ENCODE data around the gene TMOD2. TPM values are rescaled to one million over a fixed set of nuclear protein-coding genes. Genes with fewer than 3 reads are reported as not detected.

TMOD2 gene
- total RNA-seq, 2 experiments from 2014 or later = 0.44 TPM; not detected in 1

DNA sequence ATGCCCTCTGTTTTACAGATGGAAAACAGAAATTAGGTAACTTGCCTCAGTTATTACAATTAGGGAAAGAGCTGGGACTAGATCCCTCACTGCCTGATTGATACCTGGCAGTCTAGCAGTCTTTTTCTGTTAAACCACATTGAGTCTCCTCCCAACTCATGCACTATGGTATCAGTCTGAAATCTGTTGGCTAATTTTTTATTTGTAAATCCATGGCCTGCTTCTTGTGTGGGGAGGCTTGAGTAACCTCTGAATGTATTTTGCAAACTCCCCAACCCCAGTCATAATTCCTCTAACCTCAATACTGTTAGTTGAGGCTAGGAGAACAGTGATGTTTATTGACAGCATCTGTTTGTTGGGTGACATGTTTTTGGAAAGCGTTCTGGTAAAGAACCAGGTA lies 113.9 kb downstream of the TMOD2 start:
- Histone ChIP-seq H4K20me1 (ENCODE audit: insufficient read depth, low read length) (no peaks in the 10 kb centered on the region), H3K4me3 (ENCODE audit: low read depth, low read length, poor library complexity, severe bottlenecking) (no peak overlapping the region), H3K4me2 (ENCODE audit: low read length) (no peak overlapping the region), H3K79me2 (ENCODE audit: insufficient read depth, low read depth, low read length) (no peaks in the 10 kb centered on the region), H2AFZ (ENCODE audit: low read length) (no peak overlapping the region), H3K9me3 (ENCODE audit: low read length) (peaks cover 2% of the 10 kb centered on the region; the same call in 1 of the 2 replicates), H3K27ac (ENCODE audit: low read depth, low read length, poor library complexity, severe bottlenecking) (no peak overlapping the region), H3K36me3 (ENCODE audit: insufficient read depth, low read length) (peaks cover 52% of the 10 kb centered on the region), H3K9me2 (ENCODE audit: insufficient read depth, low read length) (no peaks in the 10 kb centered on the region), H3K4me1 (ENCODE audit: insufficient read depth, low read length, poor library complexity, severe bottlenecking) (no peaks in the 10 kb centered on the region)
- intact Hi-C loops (cut with micrococcal nuclease; ENCODE audit: unreplicated experiment) = no loop called here
- no TSS peak for BruUV-seq (replicated peaks)
- no peak for TF ChIP-seq EZH2phosphoT487 (IDR thresholded peaks at IDR 0.05; ENCODE audit: borderline replicate concordance, low read depth, low read length)
- TF ChIP-seq, protein P1, sequence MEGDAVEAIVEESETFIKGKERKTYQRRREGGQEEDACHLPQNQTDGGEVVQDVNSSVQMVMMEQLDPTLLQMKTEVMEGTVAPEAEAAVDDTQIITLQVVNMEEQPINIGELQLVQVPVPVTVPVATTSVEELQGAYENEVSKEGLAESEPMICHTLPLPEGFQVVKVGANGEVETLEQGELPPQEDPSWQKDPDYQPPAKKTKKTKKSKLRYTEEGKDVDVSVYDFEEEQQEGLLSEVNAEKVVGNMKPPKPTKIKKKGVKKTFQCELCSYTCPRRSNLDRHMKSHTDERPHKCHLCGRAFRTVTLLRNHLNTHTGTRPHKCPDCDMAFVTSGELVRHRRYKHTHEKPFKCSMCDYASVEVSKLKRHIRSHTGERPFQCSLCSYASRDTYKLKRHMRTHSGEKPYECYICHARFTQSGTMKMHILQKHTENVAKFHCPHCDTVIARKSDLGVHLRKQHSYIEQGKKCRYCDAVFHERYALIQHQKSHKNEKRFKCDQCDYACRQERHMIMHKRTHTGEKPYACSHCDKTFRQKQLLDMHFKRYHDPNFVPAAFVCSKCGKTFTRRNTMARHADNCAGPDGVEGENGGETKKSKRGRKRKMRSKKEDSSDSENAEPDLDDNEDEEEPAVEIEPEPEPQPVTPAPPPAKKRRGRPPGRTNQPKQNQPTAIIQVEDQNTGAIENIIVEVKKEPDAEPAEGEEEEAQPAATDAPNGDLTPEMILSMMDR (conservative IDR thresholded peaks at IDR 0.05; ENCODE audit: low read length) = no peak
- POLR2A ChIA-PET = no interaction called here
- CTCF ChIA-PET (ENCODE audit: unreplicated experiment) = no interaction called here
- no peak for DNase-seq (ENCODE audit: low spot score)

Small RNA genes lying within 50 kb of the gene (small RNA-seq; reads per million reads assigned to genes)
- not detected for gene AC090971.5
- not detected for gene RF00017

Other genes starting within 250 kb of the TMOD2 start
- gene DMXL2, start 128.8 kb upstream of the TMOD2 start, total RNA-seq (2014; rRNA removed; shearing (Covaris generic)) = 0.33 and 0.47 TPM in 2 replicates
- 0.32 and 0.35 TPM in 2 replicates for gene DMXL2, start 128.8 kb upstream of the TMOD2 start, total RNA-seq (2022)
- not detected in 2 replicates for gene SCG3, start 70.1 kb upstream of the TMOD2 start, total RNA-seq (2014; rRNA removed; shearing (Covaris generic))
- not detected in 2 replicates for gene SCG3, start 70.1 kb upstream of the TMOD2 start, total RNA-seq (2022)
- not detected in 2 replicates for gene LYSMD2, start 13.9 kb upstream of the TMOD2 start, total RNA-seq (2014; rRNA removed; shearing (Covaris generic))
- gene LYSMD2, start 13.9 kb upstream of the TMOD2 start, total RNA-seq (2022) = 0.50 and 0.89 TPM in 2 replicates
- gene TMOD3, start 78.1 kb downstream of the TMOD2 start, total RNA-seq (2014; rRNA removed; shearing (Covaris generic)) = 17.4 and 31.5 TPM in 2 replicates
- 30.5 and 31.5 TPM in 2 replicates for gene TMOD3, start 78.1 kb downstream of the TMOD2 start, total RNA-seq (2022)
- 22.0 and 43.0 TPM in 2 replicates for gene LEO1, start 220.2 kb downstream of the TMOD2 start, total RNA-seq (2014; rRNA removed; shearing (Covaris generic))
- 27.8 and 34.4 TPM in 2 replicates for gene LEO1, start 220.2 kb downstream of the TMOD2 start, total RNA-seq (2022)

All from OCI-LY7 (cell line).